Transverse colon (tissue), 4 donors: Measurements from ENCODE around the gene FRG1. TPM values are rescaled to one million over a fixed set of nuclear protein-coding genes. Genes with fewer than 3 reads are reported as not detected.
"Not testable (repeated sequence)": the region's sequence is repeated elsewhere in the genome, so short reads cannot be mapped to it uniquely, and the experiment has no call there.

ENCODE experiments used
- DNase-seq: peaks from one replicate; pipeline ENCODE4 v3.0.0-alpha.2; 2019
- H3K27ac ChIP-seq, 4 donors: fragments of 200-600 bp; sonication (generic); 2 replicates each; pipeline ENCODE4 v1.5.1; 2016 to 2018; ENCODE audit warnings: inconsistent platforms in 4 of 4
- H3K27me3 ChIP-seq: fragments of 200-600 bp; sonication (generic); 2 replicates; pipeline ENCODE4 v1.5.1; 2017; ENCODE audit warnings: inconsistent platforms
- H3K36me3 ChIP-seq, 4 donors: fragments of 200-600 bp; sonication (generic); 2 replicates each; pipeline ENCODE4 v1.5.1; 2017 to 2019; ENCODE audit warnings: inconsistent platforms in 4 of 4
- H3K4me1 ChIP-seq, 4 donors: fragments of 200-600 bp; sonication (generic); 2 replicates each; pipeline ENCODE4 v1.5.1; 2017 to 2020; ENCODE audit warnings: inconsistent platforms in 4 of 4
- H3K4me3 ChIP-seq, 4 donors: fragments of 200-600 bp; sonication (generic); 1 replicate in 1 of 4; 2 replicates in 3 of 4; pipeline versions ENCODE4 v1.5.1 to v1.6.1; 2017 to 2019; ENCODE audit warnings: inconsistent platforms in 4 of 4
- H3K9me3 ChIP-seq, 2 donors: fragments of 200-600 bp; sonication (generic); 2 replicates each; pipeline ENCODE4 v1.5.1; 2017 to 2019; ENCODE audit warnings: inconsistent platforms in 2 of 2
- CTCF ChIP-seq, 5 experiments: fragments of 200-600 bp in 3 of 5; fragments of 450-650 bp in 2 of 5; sonication (generic) in 3 of 5; IDR thresholded peaks; 1 replicate in 2 of 5; 2 replicates in 3 of 5; pipeline ENCODE4 v1.5.1; 2016 to 2017; ENCODE audit warnings: antibody characterized with exemption in 5 of 5, inconsistent platforms in 3 of 5, mild to moderate bottlenecking in 2 of 5, moderate library complexity in 1 of 5
- EP300 ChIP-seq: sonication (generic); formaldehyde crosslinking; IDR thresholded peaks from one replicate; pipeline ENCODE4 v1.6.1; 2017; ENCODE audit warnings: antibody characterized with exemption, low read depth
- POLR2A ChIP-seq: fragments of 450-650 bp; IDR thresholded peaks from one replicate; pipeline ENCODE4 v1.6.1; 2016; ENCODE audit warnings: antibody characterized with exemption, mild to moderate bottlenecking, moderate library complexity
- POLR2AphosphoS5 ChIP-seq, 3 donors: sonication (generic); formaldehyde crosslinking; IDR thresholded peaks; one replicate each; pipeline ENCODE4 v1.6.1; 2016; ENCODE audit warnings: antibody characterized with exemption in 3 of 3
- WGBS, 2 donors: methylation state at CpG; one replicate each; pipeline ENCODE4 v1.1.5; 2018; ENCODE audit warnings: low coverage in 1 of 2; 5-methylcytosine and 5-hydroxymethylcytosine counted together
- in situ Hi-C, 4 donors: fragments of 200-750 bp; cut with MboI; loops; one replicate each; pipeline versions ENCODE4 v1.15.0 to v1.15.1; 2017; ENCODE audit warnings: low sequenced_read_pairs in 3 of 4, low pct_ligation_motif_present in 1 of 4, low pct_unique_long_range_greater_than_20kb in 1 of 4
- intact Hi-C: fragments of 100-400 bp; cut with DNase I; formaldehyde crosslinking; loops from one replicate; pipeline ENCODE4 v1.15.1; 2023; ENCODE audit warnings: low total_unique reads
- total RNA-seq, 4 donors: library from RNA; depleted of rRNA; stranded (reverse); fragments of >200 nt; gene quantifications; one replicate each; pipeline ENCODE4 v1.1.0, GENCODE V29; 2016

Gene FRG1
- total RNA-seq, 4 donors from 2014 or later = 7.1 to 42.2 (median 19.4) TPM

GRCh38 chr4:189973646-189974045 is 33.0 kb downstream of the FRG1 start:
- H3K4me1 ChIP-seq = no peaks in the 10 kb centered on the region
- no peaks in the 10 kb centered on the region for H3K9me3 ChIP-seq
- no peak for TF ChIP-seq EP300
- TF ChIP-seq POLR2A = no peak
- TF ChIP-seq CTCF (IDR thresholded peaks at IDR 0.05) = no peak
- intact Hi-C loops = no loop called here
- no peak overlapping the region for H3K4me3 ChIP-seq
- H3K36me3 ChIP-seq = no peaks in the 10 kb centered on the region
- no peak overlapping the region for H3K27ac ChIP-seq
- H3K27me3 ChIP-seq = no peaks in the 10 kb centered on the region
- no peak for DNase-seq
- in situ Hi-C loops = no loop called here

- no peak overlapping the region for H3K27ac ChIP-seq
- no peaks in the 10 kb centered on the region for H3K9me3 ChIP-seq
- in situ Hi-C loops (no loop called here), intact Hi-C loops (no loop called here)
- no peak for TF ChIP-seq EP300
- DNase-seq = no peak
- H3K27me3 ChIP-seq = no peaks in the 10 kb centered on the region
- 41 to 44% methylated on average over 5 of the region's 5 CpGs for WGBS, 2 donors
- no peak overlapping the region for H3K4me3 ChIP-seq
- no peaks in the 10 kb centered on the region for H3K36me3 ChIP-seq
- no peaks in the 10 kb centered on the region for H3K4me1 ChIP-seq
These were observed 33.4 kb downstream of the FRG1 start for GRCh38 chr4:189974056-189974455.

DNA sequence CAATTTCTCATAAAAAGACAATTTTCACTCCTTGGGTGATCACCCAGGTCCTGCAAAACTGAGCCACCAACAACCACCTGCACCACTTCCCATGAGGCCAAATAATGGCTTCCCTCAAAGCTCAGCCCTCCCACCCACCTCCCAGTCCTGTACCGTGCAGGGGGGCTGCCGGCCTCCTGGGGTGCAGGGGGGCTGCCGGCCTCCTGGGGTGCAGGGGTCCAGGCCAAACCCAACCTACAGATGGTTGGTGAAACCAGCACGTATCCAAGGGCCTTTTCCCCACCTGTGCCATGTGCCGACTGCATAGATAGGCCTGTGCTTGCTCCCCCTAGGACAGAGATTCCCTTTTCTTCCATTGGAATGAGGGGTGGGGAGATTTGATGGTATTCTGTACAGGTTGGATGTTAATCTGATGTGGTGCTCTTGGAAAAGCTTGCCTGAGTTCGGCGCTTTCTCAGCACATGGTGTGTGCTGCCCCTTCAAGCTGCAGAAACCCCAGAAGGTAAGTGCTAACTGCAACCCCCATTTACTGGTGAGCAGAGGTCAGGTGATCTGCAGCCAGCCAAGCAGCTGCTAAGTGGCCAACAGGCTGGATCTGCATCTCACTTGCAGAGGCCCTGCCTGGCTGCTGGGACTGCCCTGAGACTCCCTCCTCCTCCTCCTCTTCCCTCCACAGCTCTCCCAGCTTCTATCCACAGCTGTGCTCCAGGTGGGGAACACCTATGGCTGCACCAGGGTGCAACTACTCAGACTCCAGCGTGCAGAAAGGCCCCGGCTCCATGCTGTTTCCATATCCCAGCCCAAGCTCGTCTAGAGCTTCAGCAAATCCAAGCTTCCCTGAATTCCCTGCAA is 38.8 kb downstream of the FRG1 start:
- Histone ChIP-seq H3K4me1 (no peaks in the 10 kb centered on the region), H3K9me3 (no peaks in the 10 kb centered on the region), H3K36me3 (no peaks in the 10 kb centered on the region), H3K27ac (no peak overlapping the region), H3K27me3 (no peaks in the 10 kb centered on the region), H3K4me3 (no peak overlapping the region)
- TF ChIP-seq CTCF (IDR thresholded peaks at IDR 0.05) (no peak), POLR2A (no peak), POLR2AphosphoS5 (IDR thresholded peaks at IDR 0.05) (no peak), EP300 (no peak)
- intact Hi-C loops = no loop called here
- WGBS, 2 donors = 72% methylated on average over 10 of the region's 10 CpGs; no CpG with 5 or more reads in 1 of the 2 donors
- no peak for DNase-seq
- in situ Hi-C loops = no loop called here

- in situ Hi-C loops, H3K4me3 ChIP-seq, DNase-seq, H3K9me3 ChIP-seq, H3K36me3 ChIP-seq, H3K4me1 ChIP-seq, H3K27ac ChIP-seq, H3K27me3 ChIP-seq, intact Hi-C loops: not testable (repeated sequence)
- WGBS, 2 donors = 45% methylated on average over 2 of the region's 2 CpGs; no CpG with 5 or more reads in 1 of the 2 donors
These were observed 39.6 kb downstream of the FRG1 start for GRCh38 chr4:189980292-189980691.

- in situ Hi-C loops = no loop called here
- intact Hi-C loops = no loop called here
- WGBS, 2 donors = 86 to 100% methylated on average over 2 to 8 of the region's 8 CpGs
These were observed 41.3 kb downstream of the FRG1 start for GRCh38 chr4:189981970-189982369.

GRCh38 chr4:189983916-189984526 is 43.3 kb downstream of the FRG1 start:
- not testable (repeated sequence) for DNase-seq

More at GRCh38 chr4:189981970-189982369, 41.3 kb downstream of the FRG1 start:
- Histone ChIP-seq H3K27me3 (no peaks in the 10 kb centered on the region), H3K9me3 (no peaks in the 10 kb centered on the region), H3K4me1 (no peaks in the 10 kb centered on the region), H3K4me3 (no peak overlapping the region), H3K36me3 (no peaks in the 10 kb centered on the region), H3K27ac (no peak overlapping the region)
- no peak for TF ChIP-seq POLR2AphosphoS5 (IDR thresholded peaks at IDR 0.05)
- TF ChIP-seq EP300 = no peak
- no peak for TF ChIP-seq POLR2A
- TF ChIP-seq CTCF (IDR thresholded peaks at IDR 0.05) = no peak
- no peak for DNase-seq

DNA sequence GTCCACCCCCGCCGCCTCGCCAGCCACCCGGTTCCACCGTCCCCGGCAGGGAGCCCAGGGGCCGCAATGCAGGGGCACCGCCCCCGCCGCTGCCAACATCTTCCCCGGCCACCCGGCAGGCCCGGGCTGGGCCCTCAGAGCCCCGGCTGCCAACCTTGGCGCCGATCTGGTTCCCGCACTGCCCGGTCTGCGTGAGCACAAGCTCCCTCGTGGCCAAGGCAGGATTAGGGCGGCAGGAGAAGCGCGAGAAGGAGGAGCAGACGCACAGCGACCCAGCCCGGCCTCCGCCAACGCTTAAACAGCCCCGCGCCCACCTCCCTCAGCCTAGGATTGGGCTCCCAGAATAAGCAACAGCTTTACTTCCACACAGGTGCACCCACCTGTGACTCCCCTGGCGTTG is 44.0 kb downstream of the FRG1 start:
- H3K36me3 ChIP-seq, DNase-seq, H3K27ac ChIP-seq, intact Hi-C loops, H3K9me3 ChIP-seq, H3K4me1 ChIP-seq, H3K4me3 ChIP-seq, H3K27me3 ChIP-seq, in situ Hi-C loops: not testable (repeated sequence)
- WGBS, 2 donors = 85% methylated on average over 10 of the region's 31 CpGs; no CpG with 5 or more reads in 1 of the 2 donors

More at GRCh38 chr4:189983916-189984526, 43.3 kb downstream of the FRG1 start:
- H3K9me3 ChIP-seq, intact Hi-C loops, H3K4me3 ChIP-seq, in situ Hi-C loops, H3K27me3 ChIP-seq, H3K4me1 ChIP-seq, H3K27ac ChIP-seq, H3K36me3 ChIP-seq: not testable (repeated sequence)
- WGBS, 2 donors = 93% methylated on average over 8 of the region's 41 CpGs; no CpG with 5 or more reads in 1 of the 2 donors
